ENCODE measurements around the gene HESX1. TPM values are rescaled to one million over a fixed set of nuclear protein-coding genes. Genes with fewer than 3 reads are reported as not detected.
A peak's percentile ranks its signal among the peaks of the same experiment; 100 is the strongest.

HESX1 gene
- total RNA-seq (2014; rRNA removed) = 3.9 TPM in 1 of 2 replicates, not detected in the other
- percentile 38 among the genes with signal in this experiment for Bru-seq, nascent RNA
- percentile 38 among the genes with signal in this experiment for BruChase-seq, experiment 1, labeled RNA remaining after a 6-hour chase
- BruChase-seq, experiment 2, labeled RNA remaining after a 2-hour chase = percentile 30 among the genes with signal in this experiment
- long read RNA-seq, partial matches to known transcripts = 1 of 2 reads
- long read RNA-seq, other reads (novel, unspliced or antisense) = 1 of 2 reads

GRCh38 chr3:57199895-57200297, at the start of gene HESX1:
TSS of gene HESX1 (minus strand) at chr3:57199978. CDS start at chr3:57199918, 60 bp downstream.
- H3K9ac ChIP-seq (ENCODE audit: low read length) = no peak within 1 kb of the TSS
- no peaks in the 10 kb centered on the region for H3F3A ChIP-seq (ENCODE audit: low read length, unreplicated experiment)
- no peak within 1 kb of the TSS for H3K4me2 ChIP-seq (ENCODE audit: low read length)
- no peaks in the 10 kb centered on the region for H3K9me3 ChIP-seq (ENCODE audit: low read length)
- no TSS peak for BruUV-seq (replicated peaks)
- no peaks in the 10 kb centered on the region for H3K36me3 ChIP-seq (ENCODE audit: low read depth, low read length)
- DNase-seq (no peak), ATAC-seq (no peak)
- CTCF ChIA-PET = interaction anchor here (0.6 kb wide), 1 partner anchor 232 kb away, joined by 5 read pairs; no protein-coding TSS in a partner anchor
- no peak within 1 kb of the TSS for H3K27ac ChIP-seq (ENCODE audit: low read length)
- H3K9me2 ChIP-seq (replicated peaks; ENCODE audit: low read length) = no peaks in the 10 kb centered on the region
- no peaks in the 10 kb centered on the region for H3K4me1 ChIP-seq (ENCODE audit: insufficient read depth, low read length)
- no peak within 1 kb of the TSS for H2AFZ ChIP-seq (ENCODE audit: low read length)
- no peaks in the 10 kb centered on the region for H3K27me3 ChIP-seq (ENCODE audit: low read length)
- no peaks in the 10 kb centered on the region for H4K20me1 ChIP-seq (ENCODE audit: low read length)
- H3K79me2 ChIP-seq (ENCODE audit: low read length) = no peaks in the 10 kb centered on the region
- TF ChIP-seq CTCF (conservative IDR thresholded peaks at IDR 0.05; ENCODE audit: low read depth, low read length) (no peak), EZH2 (IDR thresholded peaks at IDR 0.05; ENCODE audit: low read length, unreplicated experiment) (no peak), EZH2phosphoT487 (IDR thresholded peaks at IDR 0.05; ENCODE audit: borderline replicate concordance, low read length) (no peak)
- POLR2A ChIA-PET (ENCODE audit: unreplicated experiment) = no interaction called here
- H3K4me3 ChIP-seq (ENCODE audit: low read length) = no peak within 1 kb of the TSS
- intact Hi-C loops (cut with micrococcal nuclease) = no loop called here

- no peak overlapping the region for H3K27ac ChIP-seq (ENCODE audit: low read length)
- DNase-seq (peak; percentile 5), ATAC-seq (no peak)
- ChIA-PET POLR2A (ENCODE audit: unreplicated experiment) (no interaction called here), CTCF (interaction anchor here (0.6 kb wide), 1 partner anchor 153 kb away, joined by 6 read pairs; no protein-coding TSS in a partner anchor)
- BruUV-seq (replicated peaks) = no TSS peak
- no peak overlapping the region for H3K4me3 ChIP-seq (ENCODE audit: low read length)
- no peaks in the 10 kb centered on the region for H3K9me3 ChIP-seq (ENCODE audit: low read length)
- intact Hi-C loops (cut with micrococcal nuclease) = no loop called here
- H2AFZ ChIP-seq (ENCODE audit: low read length) = no peak overlapping the region
- H3K27me3 ChIP-seq (ENCODE audit: low read length) = no peaks in the 10 kb centered on the region
- TF ChIP-seq CTCF (conservative IDR thresholded peaks at IDR 0.05; ENCODE audit: low read depth, low read length) (no peak), EZH2phosphoT487 (IDR thresholded peaks at IDR 0.05; ENCODE audit: borderline replicate concordance, low read length) (no peak)
- H3K36me3 ChIP-seq (ENCODE audit: low read depth, low read length) = peaks cover 41% of the 10 kb centered on the region; the same call in 1 of the 2 replicates
- H3F3A ChIP-seq (ENCODE audit: low read length, unreplicated experiment) = no peaks in the 10 kb centered on the region
- H3K4me1 ChIP-seq (ENCODE audit: insufficient read depth, low read length) = no peaks in the 10 kb centered on the region
- no peaks in the 10 kb centered on the region for H3K9me2 ChIP-seq (replicated peaks; ENCODE audit: low read length)
- no peak overlapping the region for H3K4me2 ChIP-seq (ENCODE audit: low read length)
- no peaks in the 10 kb centered on the region for H4K20me1 ChIP-seq (ENCODE audit: low read length)
- H3K9ac ChIP-seq (ENCODE audit: low read length) = no peak overlapping the region
- H3K79me2 ChIP-seq (ENCODE audit: low read length) = no peaks in the 10 kb centered on the region
These were observed 45.2 kb upstream of the HESX1 start for GRCh38 chr3:57244946-57245345.
